SH-SY5Y (cell line): ENCODE measurements around the gene CITED1.

Experiments
- GATA2 ChIP-seq: IDR thresholded peaks from 2 replicates; pipeline ENCODE4 v1.6.1; 2011; ENCODE audit warnings: mild to moderate bottlenecking, low read depth, low read length
- GATA3 ChIP-seq: IDR thresholded peaks from 2 replicates; pipeline ENCODE4 v1.6.1; 2011; ENCODE audit warnings: low read depth, mild to moderate bottlenecking, low read length, moderate library complexity

GRCh38 chrX:72340626-72341025, 34.9 kb upstream of the CITED1 start:
- no peak for TF ChIP-seq GATA2
- no peak for TF ChIP-seq GATA3
